GM23338 (cell line): ENCODE data around the gene AOPEP. TPM values are rescaled to one million over a fixed set of nuclear protein-coding genes. Genes with fewer than 3 reads are reported as not detected.

Source experiments
- ATAC-seq: fragments of 200-7000 bp; cut with Tn5 transposase; 3 replicates; pipeline ENCODE4 v1.9.1; 2020
- DNase-seq: peaks from one replicate; pipeline ENCODE4 v3.0.0-alpha.2; 2015; ENCODE audit warnings: low spot score
- H2AFZ ChIP-seq: fragments of 200-600 bp; sonication (generic); 2 replicates; pipeline ENCODE4 v1.8.0; 2016; ENCODE audit warnings: antibody characterized with exemption, mild to moderate bottlenecking, moderate library complexity
- H3F3A ChIP-seq: fragments of 200-600 bp; sonication (generic); replicated peaks from 2 replicates; pipeline ENCODE4 v1.8.0; 2017; ENCODE audit warnings: antibody characterized with exemption, mixed run types, low read depth
- H3K27ac ChIP-seq: fragments of 200-600 bp; sonication (generic); 2 replicates; pipeline ENCODE4 v1.6.1; 2016; ENCODE audit warnings: low read depth
- H3K27me3 ChIP-seq: fragments of 200-600 bp; sonication (generic); 2 replicates; pipeline ENCODE4 v1.8.0; 2016; ENCODE audit warnings: mild to moderate bottlenecking, mixed run types, moderate library complexity; ENCODE audit not compliant: insufficient read depth
- H3K36me3 ChIP-seq: fragments of 200-600 bp; sonication (generic); 2 replicates; pipeline ENCODE4 v1.8.0; 2016; ENCODE audit warnings: mild to moderate bottlenecking; ENCODE audit not compliant: insufficient read depth
- H3K4me1 ChIP-seq: fragments of 200-600 bp; sonication (generic); 2 replicates; pipeline ENCODE4 v1.8.0; 2016; ENCODE audit warnings: mild to moderate bottlenecking, moderate library complexity; ENCODE audit not compliant: insufficient read depth
- H3K4me2 ChIP-seq: fragments of 200-600 bp; sonication (generic); 2 replicates; pipeline ENCODE4 v1.7.1; 2017; ENCODE audit warnings: mixed run types
- H3K4me3 ChIP-seq: fragments of 200-600 bp; sonication (generic); 2 replicates; pipeline ENCODE4 v1.6.1; 2016; ENCODE audit warnings: mixed run types
- H3K79me2 ChIP-seq: fragments of 200-600 bp; sonication (generic); replicated peaks from 2 replicates; pipeline ENCODE4 v1.8.0; 2017; ENCODE audit warnings: mild to moderate bottlenecking; ENCODE audit not compliant: insufficient read depth
- H3K9me2 ChIP-seq: fragments of 200-600 bp; sonication (generic); 2 replicates; pipeline ENCODE4 v1.8.0; 2017; ENCODE audit not compliant: insufficient read depth
- H4K20me1 ChIP-seq: fragments of 200-600 bp; sonication (generic); replicated peaks from 2 replicates; pipeline ENCODE4 v1.8.0; 2017; ENCODE audit warnings: mild to moderate bottlenecking; ENCODE audit not compliant: insufficient read depth
- H3K27ac Mint-ChIP-seq: 2 replicates; pipeline ENCODE4 v1.8.0; 2020; ENCODE audit warnings: inconsistent platforms, mild to moderate bottlenecking, moderate library complexity, mixed read lengths
- H3K27me3 Mint-ChIP-seq: 3 replicates; pipeline ENCODE4 v1.8.0; 2022; ENCODE audit warnings: low read depth, mild to moderate bottlenecking, moderate library complexity, mixed read lengths, inconsistent platforms; ENCODE audit not compliant: insufficient read depth, poor library complexity
- H3K36me3 Mint-ChIP-seq: 3 replicates; pipeline ENCODE4 v1.8.0; 2021; ENCODE audit warnings: low read depth, mild to moderate bottlenecking, inconsistent platforms, moderate library complexity, mixed read lengths
- H3K4me1 Mint-ChIP-seq: 3 replicates; pipeline ENCODE4 v1.8.0; 2020; ENCODE audit warnings: mild to moderate bottlenecking, inconsistent platforms, mixed read lengths
- H3K4me3 Mint-ChIP-seq: 3 replicates; pipeline ENCODE4 v1.8.0; 2021; ENCODE audit warnings: moderate library complexity, mild to moderate bottlenecking, inconsistent platforms, mixed read lengths
- H3K9me3 Mint-ChIP-seq: 3 replicates; pipeline ENCODE4 v1.8.0; 2020; ENCODE audit warnings: moderate library complexity, mild to moderate bottlenecking, inconsistent platforms, mixed read lengths
- EZH2phosphoT487 ChIP-seq: fragments of 200-600 bp; sonication (generic); IDR thresholded peaks from one replicate; pipeline ENCODE4 v1.8.1; 2018; ENCODE audit warnings: antibody characterized with exemption; ENCODE audit not compliant: unreplicated experiment
- JUNB ChIP-seq: IDR thresholded peaks from one replicate; pipeline ENCODE4 v1.6.1; 2016; ENCODE audit warnings: antibody characterized with exemption; ENCODE audit not compliant: unreplicated experiment
- NANOG ChIP-seq: IDR thresholded peaks from 2 replicates; pipeline ENCODE4 v1.6.1; 2016; ENCODE audit warnings: antibody characterized with exemption, borderline replicate concordance
- POLR2AphosphoS5 ChIP-seq: IDR thresholded peaks from 2 replicates; pipeline ENCODE4 v1.6.1; 2016; ENCODE audit warnings: antibody characterized with exemption, low read depth
- REST ChIP-seq: IDR thresholded peaks from one replicate; pipeline ENCODE4 v1.6.1; 2018; ENCODE audit warnings: antibody characterized with exemption; ENCODE audit not compliant: unreplicated experiment
- ZNF331 ChIP-seq: fragments of 250-450 bp; sonication (Bioruptor Pico); IDR thresholded peaks from 2 replicates; pipeline ENCODE4 v1.5.0; 2020; ENCODE audit warnings: low read depth, mild to moderate bottlenecking, moderate library complexity
- polyA plus RNA-seq: library from polyadenylated mRNA; unstranded; fragments of >200 nt; fragmentation: Nextera tagmentation; extraction: Ambion mirVana; gene quantifications from 2 replicates; pipeline ENCODE4 v1.2.1, GENCODE V29; 2016
- total RNA-seq: library from RNA; depleted of rRNA; stranded (reverse); fragments of >200 nt; shearing (Covaris generic); gene quantifications from 2 replicates; pipeline ENCODE4 v1.2.3, GENCODE V29; 2014
- TF ChIP-seq, protein P1 (sequence below), 2 experiments: fragments of 200-600 bp in 1 of 2; sonication (generic) in 1 of 2; conservative IDR thresholded peaks; 2 replicates each; pipeline versions ENCODE4 v1.5.1 to v1.6.1; 2016 to 2017; ENCODE audit warnings: antibody characterized with exemption in 2 of 2, low read depth in 2 of 2, mild to moderate bottlenecking in 2 of 2, moderate library complexity in 1 of 2

The AOPEP gene
- total and polyA plus RNA-seq, 2 experiments from 2014 or later, result 7.0 to 16.5 TPM

DNA sequence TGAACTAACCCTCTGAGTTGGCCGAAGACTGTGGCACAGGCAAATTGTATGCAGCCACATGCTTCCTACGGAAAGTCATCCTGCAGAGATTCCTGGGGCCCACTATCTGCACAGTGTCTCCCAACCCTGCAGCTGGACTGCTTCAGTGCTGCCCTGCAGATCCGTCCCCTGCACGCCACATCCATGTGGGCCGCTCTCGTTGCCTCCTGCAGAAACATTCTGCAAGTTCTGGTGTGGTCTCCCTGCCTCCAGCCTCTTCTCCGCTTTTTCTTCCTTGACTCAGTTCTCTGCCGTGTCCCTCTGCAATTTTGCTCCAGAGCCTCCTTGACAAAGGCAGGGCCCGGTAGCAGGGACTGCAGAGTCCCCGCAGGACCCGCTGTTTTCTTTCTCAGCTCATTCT is 249.0 kb downstream of the AOPEP start:
- Histone ChIP-seq H3K27ac (no peak overlapping the region), H3K36me3 (no peaks in the 10 kb centered on the region), H3K4me3 (no peak overlapping the region), H3K4me2 (no peak overlapping the region), H4K20me1 (no peaks in the 10 kb centered on the region), H3K9me2 (no peaks in the 10 kb centered on the region), H3F3A (no peaks in the 10 kb centered on the region), H3K27me3 (no peaks in the 10 kb centered on the region), H2AFZ (no peak overlapping the region), H3K79me2 (no peaks in the 10 kb centered on the region), H3K4me1 (peaks cover 2% of the 10 kb centered on the region; the same call in 1 of the 2 replicates)
- Mint-ChIP-seq H3K27me3 (peaks cover 8% of the 10 kb centered on the region), H3K9me3 (no peaks in the 10 kb centered on the region), H3K36me3 (no peaks in the 10 kb centered on the region), H3K27ac (no peak overlapping the region), H3K4me1 (peaks cover 44% of the 10 kb centered on the region), H3K4me3 (no peak overlapping the region)
- ATAC-seq (no peak), DNase-seq (no peak)
- TF ChIP-seq ZNF331 (CRISPR knock-in tag), result no peak
- TF ChIP-seq EZH2phosphoT487, result no peak

DNA sequence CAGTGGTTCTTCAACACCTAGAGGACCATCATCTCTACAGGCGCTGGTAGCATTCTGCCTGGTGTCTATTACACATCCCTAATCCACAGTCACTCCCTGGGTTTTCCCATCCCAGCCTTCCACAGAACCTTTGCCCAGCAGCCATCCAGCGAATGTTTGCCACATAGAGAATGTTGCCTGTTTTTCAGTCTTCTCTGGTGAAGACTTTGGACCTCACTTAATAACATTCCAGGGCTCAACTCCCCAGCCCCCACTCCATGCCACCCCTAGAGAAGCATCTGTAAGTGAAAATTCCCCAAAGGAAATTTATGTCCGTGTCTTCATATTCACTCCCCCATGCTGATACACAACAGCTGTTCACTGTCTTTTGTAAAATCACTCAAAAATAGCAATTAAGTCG is 249.6 kb downstream of the AOPEP start:
- no peak overlapping the region for H3K27ac Mint-ChIP-seq
- no peak overlapping the region for H3K4me3 ChIP-seq
- H3K4me3 Mint-ChIP-seq, result no peak overlapping the region
- no peak for ATAC-seq
- peaks cover 8% of the 10 kb centered on the region; the same call in 1 of the 2 replicates for H3K4me1 ChIP-seq
- no peaks in the 10 kb centered on the region for H3K9me2 ChIP-seq
- no peaks in the 10 kb centered on the region for H4K20me1 ChIP-seq
- no peaks in the 10 kb centered on the region for H3K79me2 ChIP-seq
- no peaks in the 10 kb centered on the region for H3K27me3 ChIP-seq
- H3K36me3 ChIP-seq, result no peaks in the 10 kb centered on the region
- H3K4me1 Mint-ChIP-seq, result peaks cover 45% of the 10 kb centered on the region
- no peaks in the 10 kb centered on the region for H3K9me3 Mint-ChIP-seq
- peaks cover 8% of the 10 kb centered on the region for H3K27me3 Mint-ChIP-seq
- no peaks in the 10 kb centered on the region for H3K36me3 Mint-ChIP-seq
- no peak overlapping the region for H3K27ac ChIP-seq
- H3K4me2 ChIP-seq, result no peak overlapping the region
- TF ChIP-seq JUNB (no peak), EZH2phosphoT487 (no peak), NANOG (no peak), POLR2AphosphoS5 (no peak), REST (no peak)
- TF ChIP-seq, protein P1, sequence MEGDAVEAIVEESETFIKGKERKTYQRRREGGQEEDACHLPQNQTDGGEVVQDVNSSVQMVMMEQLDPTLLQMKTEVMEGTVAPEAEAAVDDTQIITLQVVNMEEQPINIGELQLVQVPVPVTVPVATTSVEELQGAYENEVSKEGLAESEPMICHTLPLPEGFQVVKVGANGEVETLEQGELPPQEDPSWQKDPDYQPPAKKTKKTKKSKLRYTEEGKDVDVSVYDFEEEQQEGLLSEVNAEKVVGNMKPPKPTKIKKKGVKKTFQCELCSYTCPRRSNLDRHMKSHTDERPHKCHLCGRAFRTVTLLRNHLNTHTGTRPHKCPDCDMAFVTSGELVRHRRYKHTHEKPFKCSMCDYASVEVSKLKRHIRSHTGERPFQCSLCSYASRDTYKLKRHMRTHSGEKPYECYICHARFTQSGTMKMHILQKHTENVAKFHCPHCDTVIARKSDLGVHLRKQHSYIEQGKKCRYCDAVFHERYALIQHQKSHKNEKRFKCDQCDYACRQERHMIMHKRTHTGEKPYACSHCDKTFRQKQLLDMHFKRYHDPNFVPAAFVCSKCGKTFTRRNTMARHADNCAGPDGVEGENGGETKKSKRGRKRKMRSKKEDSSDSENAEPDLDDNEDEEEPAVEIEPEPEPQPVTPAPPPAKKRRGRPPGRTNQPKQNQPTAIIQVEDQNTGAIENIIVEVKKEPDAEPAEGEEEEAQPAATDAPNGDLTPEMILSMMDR (conservative IDR thresholded peaks at IDR 0.05; ENCODE audit: low read depth in 2 of 2), result no peak
- H3F3A ChIP-seq, result no peaks in the 10 kb centered on the region
- no peak overlapping the region for H2AFZ ChIP-seq
- DNase-seq, result no peak
